ENCODE data around the gene TMEM145.

GRCh38 chr19:42271861-42272534, 41.1 kb upstream of the TMEM145 start:
- TF ChIP-seq EZH2 (IDR thresholded peaks at IDR 0.05; ENCODE audit: low read depth) (no peak), CTCF (conservative IDR thresholded peaks at IDR 0.05) (no peak)

All from PC-9 (cell line).